OCI-LY3 (cell line): Measurements from ENCODE around the gene CRY1.

Experiments
- H2AFZ ChIP-seq: fragments of 200-600, 300-600 bp; shearing (Covaris generic); 2 replicates; pipeline ENCODE4 v1.6.0; 2014; ENCODE audit warnings: antibody characterized with exemption, low read depth, low read length
- H3K27ac ChIP-seq: fragments of 200-600, 300-600 bp; sonication (generic); 2 replicates; pipeline ENCODE4 v1.5.1; 2014; ENCODE audit warnings: mild to moderate bottlenecking, low read length, moderate library complexity, mixed read lengths
- H3K27me3 ChIP-seq: fragments of 200-600, 300-600 bp; sonication (generic); 2 replicates; pipeline ENCODE4 v1.6.1; 2014; ENCODE audit warnings: low read depth, low read length, mixed read lengths
- H3K36me3 ChIP-seq: fragments of 200-600, 300-600 bp; sonication (generic); replicated peaks from 2 replicates; pipeline ENCODE3; 2014; ENCODE audit warnings: low read depth, low read length, mixed read lengths
- H3K4me1 ChIP-seq: fragments of 300-600, 200-600 bp; sonication (generic); 2 replicates; pipeline ENCODE4 v1.6.1; 2014; ENCODE audit warnings: low read length, mixed read lengths
- H3K4me2 ChIP-seq: fragments of 200-600, 300-600 bp; sonication (generic); 2 replicates; pipeline ENCODE4 v1.6.1; 2014; ENCODE audit warnings: low read length, mixed read lengths
- H3K4me3 ChIP-seq: fragments of 300-600, 200-600 bp; sonication (generic); 2 replicates; pipeline ENCODE4 v1.5.1; 2014; ENCODE audit warnings: antibody characterized with exemption, mild to moderate bottlenecking, low read length, moderate library complexity
- H3K79me2 ChIP-seq: fragments of 300-600, 200-600 bp; shearing (Covaris generic); 2 replicates; pipeline ENCODE4 v1.6.1; 2014; ENCODE audit warnings: mild to moderate bottlenecking, low read length, mixed read lengths
- H3K9ac ChIP-seq: fragments of 300-600, 200-600 bp; shearing (Covaris generic); 2 replicates; pipeline ENCODE4 v1.6.0; 2014; ENCODE audit warnings: mild to moderate bottlenecking, low read length, moderate library complexity
- H3K9me3 ChIP-seq: fragments of 200-600, 300-600 bp; shearing (Covaris generic); 2 replicates; pipeline ENCODE4 v1.6.1; 2014; ENCODE audit warnings: low read length, mixed read lengths; ENCODE audit not compliant: insufficient read depth
- H4K20me1 ChIP-seq: fragments of 200-600, 300-600 bp; sonication (generic); 2 replicates; pipeline ENCODE4 v1.6.1; 2016; ENCODE audit warnings: low read length, mixed read lengths; ENCODE audit not compliant: insufficient read depth
- CTCF ChIP-seq: fragments of 200-600, 300-600 bp; sonication (generic); IDR thresholded peaks from 2 replicates; pipeline ENCODE4 v1.5.1; 2014; ENCODE audit warnings: antibody characterized with exemption, low read length, low read depth
- EZH2phosphoT487 ChIP-seq: fragments of 200-600 bp; shearing (Covaris generic); IDR thresholded peaks from 2 replicates; pipeline ENCODE4 v1.6.1; 2018; ENCODE audit warnings: antibody characterized with exemption, mixed run types, low read depth

CRY1 gene

GRCh38 chr12:107093417-107094182 is at the start of gene CRY1:
TSS of gene CRY1 (minus strand) at chr12:107093549. CDS start at chr12:107092961, 588 bp downstream.
- Histone ChIP-seq H3K4me2 (no peak within 1 kb of the TSS), H4K20me1 (no peaks in the 10 kb centered on the region), H3K9me3 (no peaks in the 10 kb centered on the region), H2AFZ (no peak within 1 kb of the TSS; the same call in 1 of the 2 replicates), H3K4me3 (no peak within 1 kb of the TSS), H3K36me3 (no peaks in the 10 kb centered on the region), H3K79me2 (no peaks in the 10 kb centered on the region), H3K4me1 (no peaks in the 10 kb centered on the region), H3K27ac (no peak within 1 kb of the TSS), H3K27me3 (peaks cover under 1% of the 10 kb centered on the region; the same call in 1 of the 2 replicates), H3K9ac (no peak within 1 kb of the TSS)
- TF ChIP-seq EZH2phosphoT487 (no peak), CTCF (no peak)

- Histone ChIP-seq H3K79me2 (no peaks in the 10 kb centered on the region), H3K4me2 (no peak overlapping the region), H2AFZ (no peak overlapping the region), H3K27me3 (no peaks in the 10 kb centered on the region; the same call in 1 of the 2 replicates), H3K27ac (no peak overlapping the region), H3K4me3 (no peak overlapping the region), H3K9ac (no peak overlapping the region), H4K20me1 (no peaks in the 10 kb centered on the region), H3K36me3 (no peaks in the 10 kb centered on the region), H3K9me3 (no peaks in the 10 kb centered on the region), H3K4me1 (no peaks in the 10 kb centered on the region)
- TF ChIP-seq EZH2phosphoT487: no peak
- TF ChIP-seq CTCF: no peak
Measured at GRCh38 chr12:107139787-107140186, 46.4 kb upstream of the CRY1 start.

GRCh38 chr12:107138990-107139389 is 45.6 kb upstream of the CRY1 start:
- Histone ChIP-seq H3K27me3 (no peaks in the 10 kb centered on the region; the same call in 1 of the 2 replicates), H3K9ac (no peak overlapping the region), H3K4me1 (no peaks in the 10 kb centered on the region), H3K9me3 (no peaks in the 10 kb centered on the region), H3K36me3 (no peaks in the 10 kb centered on the region), H3K4me3 (no peak overlapping the region), H3K27ac (no peak overlapping the region), H3K4me2 (no peak overlapping the region), H2AFZ (no peak overlapping the region), H3K79me2 (no peaks in the 10 kb centered on the region), H4K20me1 (no peaks in the 10 kb centered on the region)
- TF ChIP-seq CTCF (no peak), EZH2phosphoT487 (no peak)

GRCh38 chr12:107135177-107135576 is 41.8 kb upstream of the CRY1 start:
- no peaks in the 10 kb centered on the region for H4K20me1 ChIP-seq
- H3K9me3 ChIP-seq: no peaks in the 10 kb centered on the region
- no peaks in the 10 kb centered on the region for H3K79me2 ChIP-seq
- TF ChIP-seq CTCF: no peak
- no peak for TF ChIP-seq EZH2phosphoT487
- H3K4me3 ChIP-seq: no peak overlapping the region
- H3K4me1 ChIP-seq: no peaks in the 10 kb centered on the region
- H3K9ac ChIP-seq: no peak overlapping the region
- no peak overlapping the region for H2AFZ ChIP-seq
- no peaks in the 10 kb centered on the region for H3K36me3 ChIP-seq
- H3K27ac ChIP-seq: no peak overlapping the region
- no peak overlapping the region for H3K4me2 ChIP-seq
- H3K27me3 ChIP-seq: no peaks in the 10 kb centered on the region
